Choroid plexus epithelial cell (primary cell): Measurements from ENCODE around the gene TMED7.
A peak's percentile ranks its signal among the peaks of the same experiment; 100 is the strongest.

Experiments used
- DNase-seq: peaks from one replicate; pipeline ENCODE4 v3.0.0-alpha.2; 2010; ENCODE audit warnings: low read depth
- H3K4me3 ChIP-seq: 2 replicates; pipeline ENCODE4 v1.5.1; 2011; ENCODE audit warnings: low read depth, mild to moderate bottlenecking, control low read depth, low read length, moderate library complexity
- CTCF ChIP-seq: conservative IDR thresholded peaks from 2 replicates; pipeline ENCODE4 v1.5.1; 2011; ENCODE audit warnings: low read depth, mild to moderate bottlenecking, control low read depth, inconsistent platforms, low read length, moderate library complexity

Gene TMED7

GRCh38 chr5:115629903-115630302, 4.1 kb upstream of the TMED7 start:
- no peak overlapping the region for H3K4me3 ChIP-seq
- no peak for DNase-seq
- no peak for TF ChIP-seq CTCF

GRCh38 chr5:115627295-115627865, 1.5 kb upstream of the TMED7 start:
- no peak for TF ChIP-seq CTCF
- no peak overlapping the region for H3K4me3 ChIP-seq
- no peak for DNase-seq

GRCh38 chr5:115626445-115626823, 598 bp upstream of the TMED7 start:
- peak; percentile 63 for DNase-seq
- no peak for TF ChIP-seq CTCF
- H3K4me3 ChIP-seq: peak overlapping the region; percentile 95

- peak overlapping the region; percentile 95 for H3K4me3 ChIP-seq
- no peak for TF ChIP-seq CTCF
- no peak for DNase-seq
Measured at GRCh38 chr5:115624994-115625393, 842 bp downstream of the TMED7 start.

- no peak for DNase-seq
- TF ChIP-seq CTCF: no peak
- peak overlapping the region; percentile 95 for H3K4me3 ChIP-seq
Measured at GRCh38 chr5:115623658-115624057, 2.2 kb downstream of the TMED7 start.

GRCh38 chr5:115621365-115621900, 4.4 kb downstream of the TMED7 start:
- H3K4me3 ChIP-seq: no peak overlapping the region
- DNase-seq: no peak
- TF ChIP-seq CTCF: no peak

GRCh38 chr5:115616892-115617291, 8.9 kb downstream of the TMED7 start:
- no peak for DNase-seq
- no peak for TF ChIP-seq CTCF
- H3K4me3 ChIP-seq: no peak overlapping the region
